GM18870 (cell line): ENCODE data around the gene SYT12.

ENCODE experiments used
- ATAC-seq: cut with Tn5 transposase; IDR thresholded peaks from one replicate; pipeline ENCODE4 v1.9.1; 2021; ENCODE audit warnings: moderate library complexity; ENCODE audit not compliant: unreplicated experiment

The SYT12 gene

GRCh38 chr11:67098799-67099429 is 76.0 kb downstream of the SYT12 start:
- ATAC-seq, result no peak

GRCh38 chr11:67099831-67100324 is 76.9 kb downstream of the SYT12 start:
- no peak for ATAC-seq
